WTC11 (cell line): ENCODE data around the gene KRT14. TPM values are rescaled to one million over a fixed set of nuclear protein-coding genes. Genes with fewer than 3 reads are reported as not detected.

Experiments used
- ATAC-seq: fragments of 200-7000 bp; cut with Tn5 transposase; 2 replicates; pipeline ENCODE4 v1.10.0; 2021; ENCODE audit warnings: mild to moderate bottlenecking, moderate library complexity
- CTCF ChIA-PET: fragments of 300-600 bp; sonication (Branson Sonifier 250); formaldehyde crosslinking; loops from one replicate; lab custom pipeline; 2021; ENCODE audit warnings: antibody characterized with exemption; lab: Charles Lee
- POLR2A ChIA-PET: fragments of 350-600 bp; sonication (Branson Sonifier 250); formaldehyde crosslinking; loops from one replicate; lab custom pipeline; 2021; ENCODE audit warnings: antibody characterized with exemption; lab: Charles Lee
- DNase-seq: peaks from one replicate; pipeline ENCODE4 v3.0.0; 2021; ENCODE audit warnings: low spot score
- H3K27ac Mint-ChIP-seq: 2 replicates; pipeline ENCODE4 v1.8.0; 2021; ENCODE audit warnings: mixed read lengths
- H3K27me3 Mint-ChIP-seq: 2 replicates; pipeline ENCODE4 v1.8.0; 2021; ENCODE audit warnings: low read depth, mild to moderate bottlenecking, moderate library complexity, mixed read lengths
- H3K36me3 Mint-ChIP-seq: 2 replicates; pipeline ENCODE4 v1.8.0; 2021; ENCODE audit warnings: mixed read lengths
- H3K4me1 Mint-ChIP-seq: 2 replicates; pipeline ENCODE4 v1.8.0; 2022; ENCODE audit warnings: mixed read lengths
- H3K4me3 Mint-ChIP-seq: 2 replicates; pipeline ENCODE4 v1.8.0; 2021; ENCODE audit warnings: mild to moderate bottlenecking, moderate library complexity, mixed read lengths
- H3K9me3 Mint-ChIP-seq: 2 replicates; pipeline ENCODE4 v1.8.0; 2021; ENCODE audit warnings: mixed read lengths
- AFF4 ChIP-seq: sonication (generic); formaldehyde crosslinking; IDR thresholded peaks from 2 replicates; pipeline ENCODE4 v1.8.1; 2023; ENCODE audit warnings: mild to moderate bottlenecking, missing genetic modification reagents, borderline replicate concordance
- CREM ChIP-seq: sonication (generic); formaldehyde crosslinking; IDR thresholded peaks from 2 replicates; pipeline ENCODE4 v1.8.1; 2022; ENCODE audit warnings: mild to moderate bottlenecking, missing genetic modification reagents, moderate library complexity
- E2F5 ChIP-seq: sonication (generic); formaldehyde crosslinking; IDR thresholded peaks from 2 replicates; pipeline ENCODE4 v1.8.1; 2022; ENCODE audit warnings: mild to moderate bottlenecking, moderate library complexity, missing genetic modification reagents
- FOXP4 ChIP-seq: sonication (generic); formaldehyde crosslinking; IDR thresholded peaks from 2 replicates; pipeline ENCODE4 v1.8.0; 2022; ENCODE audit warnings: mild to moderate bottlenecking, missing genetic modification reagents
- GRHL2 ChIP-seq: fragments of 250-450 bp; sonication (Bioruptor Pico); IDR thresholded peaks from 2 replicates; pipeline ENCODE4 v1.8.0; 2022; ENCODE audit warnings: mild to moderate bottlenecking, moderate library complexity; ENCODE audit not compliant: insufficient replicate concordance, severe bottlenecking
- IRF1 ChIP-seq: sonication (generic); formaldehyde crosslinking; IDR thresholded peaks from 2 replicates; pipeline ENCODE4 v1.8.0; 2023; ENCODE audit warnings: missing genetic modification reagents
- MXD4 ChIP-seq: fragments of 250-450 bp; sonication (Bioruptor Pico); IDR thresholded peaks from 2 replicates; pipeline ENCODE4 v1.8.0; 2021; ENCODE audit warnings: mild to moderate bottlenecking, moderate library complexity, borderline replicate concordance
- MYBL2 ChIP-seq: sonication (generic); formaldehyde crosslinking; IDR thresholded peaks from 2 replicates; pipeline ENCODE4 v1.8.1; 2023; ENCODE audit warnings: mild to moderate bottlenecking, moderate library complexity, missing genetic modification reagents
- NFATC4 ChIP-seq: fragments of 250-450 bp; sonication (Bioruptor Pico); IDR thresholded peaks from 2 replicates; pipeline ENCODE4 v1.9.0; 2021; ENCODE audit warnings: mild to moderate bottlenecking
- NR3C1 ChIP-seq: sonication (generic); formaldehyde crosslinking; conservative IDR thresholded peaks from 2 replicates; pipeline ENCODE4 v1.8.1; 2023; ENCODE audit warnings: low read depth, mild to moderate bottlenecking, missing genetic modification reagents
- SMAD3 ChIP-seq: sonication (generic); formaldehyde crosslinking; IDR thresholded peaks from 2 replicates; pipeline ENCODE4 v1.8.0; 2022; ENCODE audit warnings: missing genetic modification reagents, mild to moderate bottlenecking, borderline replicate concordance
- ZBTB21 ChIP-seq: sonication (generic); formaldehyde crosslinking; IDR thresholded peaks from 2 replicates; pipeline ENCODE4 v1.8.1; 2023; ENCODE audit warnings: mild to moderate bottlenecking, missing genetic modification reagents, borderline replicate concordance
- ZNF138 ChIP-seq: sonication (generic); formaldehyde crosslinking; conservative IDR thresholded peaks from 2 replicates; pipeline ENCODE4 v1.8.1; 2022; ENCODE audit warnings: mild to moderate bottlenecking, moderate library complexity, missing genetic modification reagents
- ZNF263 ChIP-seq: sonication (generic); formaldehyde crosslinking; IDR thresholded peaks from 2 replicates; pipeline ENCODE4 v1.8.1; 2022; ENCODE audit warnings: low read depth, mild to moderate bottlenecking, moderate library complexity, missing genetic modification reagents
- ZNF425 ChIP-seq: fragments of 250-450 bp; sonication (Bioruptor Pico); conservative IDR thresholded peaks from 2 replicates; pipeline ENCODE4 v1.9.0; 2021; ENCODE audit warnings: mild to moderate bottlenecking
- total RNA-seq: library from RNA; stranded (reverse); gene quantifications from 3 replicates; pipeline ENCODE4 v1.2.3, GENCODE V29; 2021

Gene KRT14
- total RNA-seq, 1 experiment from 2014 or later: not detected

- TF ChIP-seq GRHL2: no peak
- TF ChIP-seq SMAD3 (CRISPR knock-in tag): no peak
These were observed 37.7 kb downstream of the KRT14 start (continued) for GRCh38 chr17:41548844-41549595.

GRCh38 chr17:41547921-41548843, 38.5 kb downstream of the KRT14 start:
- Mint-ChIP-seq H3K27me3 (peaks cover 5% of the 10 kb centered on the region), H3K4me3 (peak overlapping the region; percentile 47; the same call in 1 of the 2 replicates), H3K4me1 (peaks cover 26% of the 10 kb centered on the region), H3K9me3 (peaks cover 9% of the 10 kb centered on the region), H3K36me3 (peaks cover 3% of the 10 kb centered on the region), H3K27ac (no peak overlapping the region)
- POLR2A ChIA-PET: interaction anchor here (1.1 to 2.6 kb wide), 4 partner anchors 10 to 98 kb away, joined by 3 to 22 read pairs (median 4); partner anchors contain the start of gene KRT19
- peak; percentile 23 for DNase-seq
- no peak for ATAC-seq
- 0 out of 2 replicates have a peak, but pooled peaks have one; percentile 36 for TF ChIP-seq ZNF263
- TF ChIP-seq MYBL2 (CRISPR knock-in tag): no peak
- TF ChIP-seq CREM (CRISPR knock-in tag): no peak
- 0 out of 2 replicates have a peak, but pooled peaks have one; percentile 9 for TF ChIP-seq E2F5 (CRISPR knock-in tag)
- CTCF ChIA-PET: interaction anchor here (0.6 to 9.6 kb wide), 104 partner anchors 8 to 933 kb away, joined by 3 to 380 read pairs (median 7); partner anchors contain the start of genes CAVIN1, EIF1, JUP and KRT13

- Mint-ChIP-seq H3K36me3 (peaks cover 3% of the 10 kb centered on the region), H3K9me3 (peaks cover 9% of the 10 kb centered on the region), H3K27me3 (peaks cover 5% of the 10 kb centered on the region), H3K4me3 (no peak overlapping the region), H3K27ac (no peak overlapping the region), H3K4me1 (peaks cover 26% of the 10 kb centered on the region)
- ATAC-seq: no peak
- ChIA-PET POLR2A (interaction anchor here (2.6 kb wide), 1 partner anchor 20 kb away, joined by 22 read pairs; the partner anchor contains the start of gene KRT19), CTCF (interaction anchor here (2.1 to 9.6 kb wide), 10 partner anchors 12 to 691 kb away, joined by 13 to 380 read pairs (median 119); partner anchors contain the start of genes KRT13, KRT15, KRT19 and KRT36)
- DNase-seq: no peak
- no peak for TF ChIP-seq NR3C1 (CRISPR knock-in tag)
- TF ChIP-seq NFATC4 (CRISPR knock-in tag): no peak
- no peak for TF ChIP-seq ZBTB21 (CRISPR knock-in tag)
- TF ChIP-seq IRF1 (CRISPR knock-in tag): no peak
- no peak for TF ChIP-seq FOXP4
- TF ChIP-seq MXD4: no peak
- no peak for TF ChIP-seq ZNF425 (CRISPR knock-in tag)
- TF ChIP-seq AFF4 (CRISPR knock-in tag): no peak
- no peak for TF ChIP-seq ZNF138 (CRISPR knock-in tag)
These were observed 39.3 kb downstream of the KRT14 start for GRCh38 chr17:41547378-41547841.
